Measurements from ENCODE around the gene CUL1.

- TF ChIP-seq POLR2AphosphoS5 (IDR thresholded peaks at IDR 0.05; ENCODE audit: low read depth, low read length) (no peak), POLR2A (IDR thresholded peaks at IDR 0.05; ENCODE audit: low read depth, low read length) (no peak)
These were observed 74.6 kb downstream of the CUL1 start for GRCh38 chr7:148773334-148773733.
